Stimulated activated naive CD8-positive, alpha-beta T cell treated with anti-CD3 and anti-CD28 coated beads, Interleukin-15, Interleukin-2, amounts not matched to agents 100 ng/mL and 50 ng/mL, for 24 hours (primary cell): ENCODE measurements around the gene CFAP20DC.
"Not testable (repeated sequence)": the region's sequence is repeated elsewhere in the genome, so short reads cannot be mapped to it uniquely, and the experiment has no call there.

Source experiments
- H3K27ac Mint-ChIP-seq: one replicate; pipeline ENCODE4 v1.8.0; 2021; ENCODE audit warnings: mild to moderate bottlenecking, mixed read lengths
- H3K27me3 Mint-ChIP-seq: one replicate; pipeline ENCODE4 v1.8.0; 2021; ENCODE audit warnings: mixed read lengths
- H3K36me3 Mint-ChIP-seq: one replicate; pipeline ENCODE4 v1.8.0; 2021; ENCODE audit warnings: low read depth, mixed read lengths
- H3K4me1 Mint-ChIP-seq: one replicate; pipeline ENCODE4 v1.8.0; 2021; ENCODE audit warnings: low read depth, mixed read lengths
- H3K4me3 Mint-ChIP-seq: one replicate; pipeline ENCODE4 v1.8.0; 2021; ENCODE audit warnings: mild to moderate bottlenecking, mixed read lengths
- H3K9me3 Mint-ChIP-seq: one replicate; pipeline ENCODE4 v1.8.0; 2021; ENCODE audit warnings: mixed read lengths

CFAP20DC gene

DNA sequence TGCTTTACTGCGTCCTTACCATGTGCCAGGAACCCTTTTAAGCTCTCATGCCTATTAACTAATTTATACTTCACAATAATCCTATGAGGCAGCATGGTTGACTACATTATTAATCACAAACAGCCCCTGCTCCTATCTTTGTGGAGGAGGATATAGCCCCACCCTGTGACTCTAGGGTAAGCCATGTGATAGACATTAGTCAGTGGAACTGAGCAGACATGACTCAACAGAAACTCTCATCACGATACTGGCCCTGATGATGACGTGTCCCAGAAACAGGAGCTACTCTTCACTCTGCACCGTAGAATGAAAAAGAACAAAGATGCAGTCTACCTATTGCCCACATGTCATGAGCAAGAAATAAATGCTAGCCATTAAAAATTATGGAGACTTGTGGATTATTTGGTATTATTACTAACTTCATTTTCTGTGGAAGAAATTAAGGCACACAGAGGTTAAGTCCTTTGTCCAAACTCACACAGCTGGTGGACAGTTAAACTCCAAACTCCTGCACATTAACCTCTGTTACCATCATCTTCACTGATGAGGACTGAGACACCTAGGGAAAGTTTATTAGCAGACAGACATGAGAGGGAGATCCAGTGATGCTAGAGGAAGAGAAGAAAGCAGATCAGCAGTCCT, 51.2 kb downstream of the CFAP20DC start:
- H3K4me3 Mint-ChIP-seq = no peak overlapping the region
- H3K4me1 Mint-ChIP-seq = no peaks in the 10 kb centered on the region
- H3K36me3 Mint-ChIP-seq = no peaks in the 10 kb centered on the region
- no peaks in the 10 kb centered on the region for H3K9me3 Mint-ChIP-seq
- no peak overlapping the region for H3K27ac Mint-ChIP-seq
- H3K27me3 Mint-ChIP-seq = peaks cover 3% of the 10 kb centered on the region

DNA sequence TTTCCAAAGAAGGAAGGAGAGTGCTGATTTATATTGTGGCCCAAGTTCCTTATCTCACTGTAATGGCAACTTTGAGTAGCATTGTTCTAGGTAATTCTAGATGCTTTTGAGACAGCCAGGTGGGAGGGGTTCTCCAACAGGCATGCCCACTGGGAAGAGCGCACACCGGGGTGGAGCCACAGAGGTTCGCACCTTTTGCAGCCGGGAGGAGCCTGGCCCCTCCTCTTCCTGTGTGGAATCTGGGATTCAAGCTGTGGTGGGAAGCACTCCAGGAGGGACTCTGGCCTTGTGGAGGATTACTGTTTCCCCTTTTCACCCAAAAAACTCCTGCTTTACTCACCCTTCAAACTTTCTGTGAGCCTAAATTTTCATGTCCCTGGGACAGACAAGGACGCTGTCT, 53.1 kb downstream of the CFAP20DC start:
- H3K4me1 Mint-ChIP-seq = no peaks in the 10 kb centered on the region
- H3K36me3 Mint-ChIP-seq = no peaks in the 10 kb centered on the region
- H3K27ac Mint-ChIP-seq = no peak overlapping the region
- H3K27me3 Mint-ChIP-seq = peaks cover 4% of the 10 kb centered on the region
- H3K4me3 Mint-ChIP-seq = no peak overlapping the region
- H3K9me3 Mint-ChIP-seq = no peaks in the 10 kb centered on the region

DNA sequence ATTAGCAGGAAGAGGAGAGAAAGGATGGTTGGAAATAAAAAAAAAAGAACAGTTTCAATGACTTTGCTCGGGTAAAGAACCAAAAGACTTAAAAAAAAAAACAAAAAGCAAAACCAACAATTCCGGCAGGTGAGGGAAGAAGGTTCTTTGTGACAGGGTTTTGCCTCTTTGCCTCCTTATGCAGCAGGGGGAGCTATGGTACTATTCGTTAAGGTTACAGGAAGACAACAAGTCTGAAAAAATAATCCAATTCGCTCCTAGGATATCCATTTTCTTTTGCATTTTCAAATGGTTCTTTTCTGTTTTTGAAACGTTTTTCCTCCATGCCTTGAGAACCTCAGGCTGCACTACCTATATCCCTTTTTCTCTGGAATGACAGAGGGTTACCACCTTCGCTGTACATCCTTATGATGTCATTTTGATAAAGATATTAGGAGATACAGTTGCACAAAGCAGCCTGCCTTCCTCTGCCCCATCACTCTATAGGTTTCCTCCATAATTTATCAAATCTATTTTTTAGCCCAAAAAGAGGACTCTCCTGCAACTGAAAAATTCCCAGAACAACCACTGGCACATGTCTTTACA, 55.0 kb downstream of the CFAP20DC start:
- Mint-ChIP-seq H3K4me3 (no peak overlapping the region), H3K4me1 (no peaks in the 10 kb centered on the region), H3K27ac (no peak overlapping the region), H3K36me3 (no peaks in the 10 kb centered on the region), H3K9me3 (no peaks in the 10 kb centered on the region), H3K27me3 (peaks cover 14% of the 10 kb centered on the region)

DNA sequence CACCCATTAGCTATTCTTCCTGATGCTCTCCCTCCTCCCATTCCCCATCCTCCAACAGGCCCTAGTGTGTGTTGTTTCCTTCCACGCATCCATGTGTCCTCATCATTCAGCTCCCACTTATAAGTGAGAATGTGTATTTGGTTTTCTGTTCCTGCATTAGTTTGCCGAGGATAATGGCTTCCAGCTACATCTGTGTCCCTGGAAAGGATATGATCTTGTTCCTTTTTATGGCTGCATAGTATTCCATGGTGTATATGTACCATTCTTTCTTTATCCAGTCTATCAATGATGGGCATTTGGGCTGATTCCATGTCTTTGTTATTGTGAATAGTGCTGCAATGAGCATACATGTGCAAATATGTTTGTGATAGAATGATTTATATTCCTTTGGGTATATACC, 56.3 kb downstream of the CFAP20DC start:
- Mint-ChIP-seq H3K4me1 (no peaks in the 10 kb centered on the region), H3K4me3 (no peak overlapping the region)

DNA sequence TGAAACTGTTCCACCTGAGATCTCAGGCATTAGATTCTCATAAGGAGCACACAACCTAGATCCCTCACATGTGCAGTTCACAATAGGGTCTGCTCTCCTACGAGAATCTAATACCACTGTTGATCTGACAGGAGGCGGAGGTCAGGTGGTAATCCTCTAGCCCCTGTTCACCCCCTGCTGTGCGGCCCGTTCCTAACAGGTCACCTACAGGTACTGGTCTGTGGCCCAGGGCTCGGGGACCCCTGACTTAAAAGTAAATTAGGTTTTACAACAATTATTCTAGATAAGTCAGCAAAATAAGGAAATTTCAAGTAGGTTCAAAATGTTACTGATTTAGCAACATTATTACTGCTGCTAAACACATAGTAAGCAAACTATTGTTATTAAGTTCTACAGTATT, 58.2 kb downstream of the CFAP20DC start:
- Mint-ChIP-seq H3K4me1 (no peaks in the 10 kb centered on the region), H3K27me3 (peaks cover 29% of the 10 kb centered on the region), H3K4me3 (no peak overlapping the region), H3K36me3 (no peaks in the 10 kb centered on the region), H3K27ac (no peak overlapping the region), H3K9me3 (no peaks in the 10 kb centered on the region)

More for the DNA sequence above, 56.3 kb downstream of the CFAP20DC start:
- H3K27ac Mint-ChIP-seq = no peak overlapping the region
- no peaks in the 10 kb centered on the region for H3K9me3 Mint-ChIP-seq
- no peaks in the 10 kb centered on the region for H3K36me3 Mint-ChIP-seq
- H3K27me3 Mint-ChIP-seq = peaks cover 17% of the 10 kb centered on the region

DNA sequence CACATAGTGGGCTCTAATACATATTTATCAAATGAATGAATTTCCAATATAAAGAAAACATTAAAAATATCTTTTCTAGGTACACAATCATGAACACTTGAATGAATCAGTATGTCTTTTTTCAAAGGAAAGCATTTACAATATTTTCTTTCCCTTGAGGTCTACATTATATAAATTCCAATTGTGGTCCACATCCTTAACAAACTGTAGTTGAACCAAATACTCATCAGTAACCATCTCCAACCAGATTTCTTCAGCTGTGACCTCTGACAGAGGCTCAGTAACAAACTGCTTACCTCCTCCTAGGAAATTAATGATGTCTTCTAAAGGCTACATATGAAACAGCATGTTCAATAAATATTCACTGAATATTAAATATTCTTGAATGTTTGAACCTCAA, 58.8 kb downstream of the CFAP20DC start:
- Mint-ChIP-seq H3K9me3 (no peaks in the 10 kb centered on the region), H3K27ac (no peak overlapping the region), H3K27me3 (peaks cover 31% of the 10 kb centered on the region), H3K36me3 (no peaks in the 10 kb centered on the region), H3K4me1 (no peaks in the 10 kb centered on the region), H3K4me3 (no peak overlapping the region)

DNA sequence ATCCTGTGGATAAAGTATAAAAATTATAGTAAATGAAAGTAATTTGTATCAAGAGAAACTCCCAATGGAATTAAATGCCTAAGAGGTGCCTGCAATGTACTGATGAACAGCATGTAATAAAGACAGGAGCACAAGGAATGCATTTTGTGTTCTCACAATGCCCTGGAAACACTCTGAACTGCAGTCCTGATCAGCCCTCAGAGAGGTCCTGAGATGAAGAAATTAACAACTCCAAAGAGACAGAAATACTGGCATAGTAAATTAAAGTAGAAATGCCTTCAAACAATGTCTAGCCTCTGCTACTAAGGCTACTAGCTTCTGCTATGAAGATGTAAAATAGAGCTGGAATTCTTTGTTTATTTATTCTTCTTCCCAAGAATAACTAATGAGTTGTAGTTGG, 59.9 kb downstream of the CFAP20DC start:
- Mint-ChIP-seq H3K4me1 (no peaks in the 10 kb centered on the region), H3K27me3 (peaks cover 31% of the 10 kb centered on the region), H3K36me3 (no peaks in the 10 kb centered on the region), H3K4me3 (no peak overlapping the region), H3K27ac (no peak overlapping the region), H3K9me3 (no peaks in the 10 kb centered on the region)

DNA sequence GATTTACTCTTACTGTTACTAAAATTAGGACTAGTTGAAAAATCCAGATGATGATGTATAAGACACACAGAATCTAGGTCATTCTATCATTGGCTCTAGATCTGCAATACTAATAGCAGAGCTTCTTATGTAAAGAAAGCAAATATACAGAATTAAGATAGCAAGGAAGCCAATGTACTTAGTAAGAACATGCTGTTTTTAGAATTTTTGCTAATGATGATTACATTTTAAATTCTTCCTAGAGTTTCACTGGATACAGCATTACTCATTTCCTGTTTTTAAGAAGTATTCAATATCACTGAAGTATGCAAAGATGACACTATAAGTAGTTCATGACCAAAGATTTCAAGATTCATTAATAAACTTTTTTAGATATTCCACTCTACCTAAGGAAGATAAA, 60.7 kb downstream of the CFAP20DC start:
- Mint-ChIP-seq H3K27ac (no peak overlapping the region), H3K36me3 (no peaks in the 10 kb centered on the region)

DNA sequence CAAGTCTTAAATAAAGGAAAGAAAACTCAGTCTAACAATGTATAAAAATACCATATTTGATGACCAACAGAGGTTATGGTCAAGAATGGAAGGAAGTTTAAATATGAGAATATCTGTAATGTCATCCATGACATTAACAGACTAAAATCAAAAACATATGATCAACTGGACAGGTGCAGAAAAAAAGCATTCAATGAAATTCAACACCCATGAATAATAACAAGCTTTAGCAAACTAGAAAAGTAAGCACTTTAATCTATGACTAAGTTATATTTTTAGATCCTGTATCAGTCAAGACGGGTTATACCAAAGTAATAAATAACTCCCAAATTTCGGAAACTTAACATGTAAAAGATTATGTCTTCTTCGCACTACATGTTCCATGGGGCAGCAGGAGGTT, 61.8 kb downstream of the CFAP20DC start:
- H3K9me3 Mint-ChIP-seq = no peaks in the 10 kb centered on the region
- H3K36me3 Mint-ChIP-seq = no peaks in the 10 kb centered on the region
- no peaks in the 10 kb centered on the region for H3K4me1 Mint-ChIP-seq
- peaks cover 31% of the 10 kb centered on the region for H3K27me3 Mint-ChIP-seq
- no peak overlapping the region for H3K27ac Mint-ChIP-seq
- H3K4me3 Mint-ChIP-seq = no peak overlapping the region

More for the DNA sequence above, 60.7 kb downstream of the CFAP20DC start:
- H3K4me1 Mint-ChIP-seq = no peaks in the 10 kb centered on the region
- H3K4me3 Mint-ChIP-seq = no peak overlapping the region
- H3K27me3 Mint-ChIP-seq = peaks cover 31% of the 10 kb centered on the region
- no peaks in the 10 kb centered on the region for H3K9me3 Mint-ChIP-seq

DNA sequence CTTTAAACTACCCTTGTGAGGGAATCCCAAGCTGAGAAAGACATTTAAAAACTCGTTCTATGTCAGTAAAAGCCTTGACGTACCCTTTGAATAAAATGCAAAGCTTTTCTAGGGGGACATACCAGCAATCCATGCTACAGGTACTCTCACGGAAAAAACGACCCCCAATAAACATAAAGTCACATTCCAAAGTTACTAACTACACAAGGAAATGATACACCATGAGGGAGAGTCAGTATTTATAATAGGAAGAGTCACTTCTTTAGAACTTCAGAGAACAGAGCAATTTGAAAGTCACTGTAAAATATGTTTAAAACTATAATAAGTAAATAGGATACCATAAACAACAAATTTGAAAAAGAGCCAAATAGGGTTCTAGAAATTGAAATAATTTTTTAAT, 63.2 kb downstream of the CFAP20DC start:
- H3K4me1 Mint-ChIP-seq = no peaks in the 10 kb centered on the region
- H3K4me3 Mint-ChIP-seq = no peak overlapping the region
- H3K36me3 Mint-ChIP-seq = no peaks in the 10 kb centered on the region
- H3K27ac Mint-ChIP-seq = no peak overlapping the region
- H3K9me3 Mint-ChIP-seq = no peaks in the 10 kb centered on the region
- H3K27me3 Mint-ChIP-seq = peaks cover 27% of the 10 kb centered on the region

DNA sequence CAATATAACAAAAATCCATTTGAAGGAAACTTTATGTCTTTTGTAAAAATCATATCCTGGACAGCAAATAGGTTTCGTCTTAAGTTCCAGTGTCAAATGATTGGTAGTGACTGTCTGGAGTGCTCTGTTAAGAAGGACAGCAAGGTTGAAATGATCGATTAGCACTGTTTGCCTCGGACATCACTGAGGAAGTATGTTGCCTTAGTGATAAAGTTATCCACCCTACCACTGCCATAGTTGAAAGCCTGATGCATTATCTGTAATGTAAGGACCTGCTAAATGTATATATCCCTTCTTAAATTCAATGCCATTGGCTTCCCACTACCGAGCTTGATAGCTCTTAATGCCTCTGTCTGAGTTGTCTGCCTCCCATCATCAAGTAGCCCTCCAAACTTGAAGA, 70.0 kb downstream of the CFAP20DC start:
- Mint-ChIP-seq H3K9me3 (no peaks in the 10 kb centered on the region), H3K27me3 (no peaks in the 10 kb centered on the region), H3K4me1 (no peaks in the 10 kb centered on the region), H3K36me3 (no peaks in the 10 kb centered on the region), H3K4me3 (no peak overlapping the region), H3K27ac (no peak overlapping the region)

DNA sequence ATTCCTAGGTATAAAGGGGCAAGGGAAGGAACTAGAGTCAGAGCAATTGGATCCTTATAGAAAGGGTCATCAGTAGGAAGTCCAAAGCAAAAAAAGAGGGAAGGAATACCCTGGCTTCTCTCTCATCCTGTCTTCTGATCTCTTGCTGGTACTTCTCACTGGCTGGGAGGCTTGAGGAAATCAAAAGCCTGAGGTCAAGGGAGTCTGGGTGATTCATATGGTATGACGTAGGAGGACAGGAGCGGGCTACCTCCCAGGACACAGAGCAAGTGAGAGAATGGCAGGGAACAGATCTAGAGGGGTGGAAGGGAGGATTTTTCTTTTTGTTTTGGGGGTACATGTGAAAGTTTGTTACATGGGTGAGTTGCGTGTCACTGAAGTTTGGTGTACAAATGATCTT, 76.0 kb downstream of the CFAP20DC start:
- no peak overlapping the region for H3K4me3 Mint-ChIP-seq
- no peaks in the 10 kb centered on the region for H3K36me3 Mint-ChIP-seq
- no peaks in the 10 kb centered on the region for H3K4me1 Mint-ChIP-seq
- peaks cover 4% of the 10 kb centered on the region for H3K27me3 Mint-ChIP-seq
- no peaks in the 10 kb centered on the region for H3K9me3 Mint-ChIP-seq
- no peak overlapping the region for H3K27ac Mint-ChIP-seq

DNA sequence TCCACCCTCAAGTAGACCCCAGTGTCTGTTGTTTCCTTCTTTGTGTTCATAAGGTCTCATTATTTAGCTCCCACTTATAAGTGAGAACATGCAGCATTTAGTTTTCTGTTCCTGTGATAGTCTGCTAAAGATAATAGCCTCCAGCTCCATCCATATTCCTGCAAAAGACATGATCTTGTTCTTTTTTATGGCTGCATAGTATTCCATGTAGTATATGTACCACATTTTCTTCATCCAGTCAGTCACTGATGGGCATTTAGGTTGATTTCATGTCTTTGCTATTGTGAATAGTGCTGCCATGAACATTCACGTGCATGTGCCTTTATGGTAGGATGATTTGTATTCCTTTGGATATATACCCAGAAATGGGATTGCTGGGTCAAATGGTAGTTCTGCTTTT, 82.0 kb downstream of the CFAP20DC start:
- not testable (repeated sequence) for H3K9me3 Mint-ChIP-seq, H3K4me1 Mint-ChIP-seq, H3K27me3 Mint-ChIP-seq, H3K36me3 Mint-ChIP-seq, H3K27ac Mint-ChIP-seq, H3K4me3 Mint-ChIP-seq

DNA sequence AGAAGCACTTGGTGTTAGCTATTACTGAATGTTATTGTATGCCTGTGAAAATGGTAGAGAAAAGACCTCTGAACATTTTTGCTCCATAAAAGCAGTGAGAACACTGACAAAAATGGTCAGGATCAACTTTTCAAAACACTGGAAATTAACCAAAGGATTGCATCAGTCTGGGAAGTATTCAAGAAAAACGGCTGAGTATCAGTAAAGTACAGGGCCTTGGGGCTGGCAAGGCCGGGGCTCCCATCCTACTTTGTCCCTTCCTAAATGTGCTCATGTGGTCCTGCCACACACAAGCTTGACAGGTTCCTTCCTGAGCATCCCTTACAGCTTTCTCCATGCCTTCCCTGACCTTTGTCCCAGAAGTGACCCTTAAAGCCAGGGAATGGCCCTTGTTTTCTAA, 84.0 kb downstream of the CFAP20DC start:
- Mint-ChIP-seq H3K36me3 (no peaks in the 10 kb centered on the region), H3K4me3 (no peak overlapping the region), H3K27ac (no peak overlapping the region), H3K9me3 (no peaks in the 10 kb centered on the region), H3K4me1 (no peaks in the 10 kb centered on the region), H3K27me3 (no peaks in the 10 kb centered on the region)

DNA sequence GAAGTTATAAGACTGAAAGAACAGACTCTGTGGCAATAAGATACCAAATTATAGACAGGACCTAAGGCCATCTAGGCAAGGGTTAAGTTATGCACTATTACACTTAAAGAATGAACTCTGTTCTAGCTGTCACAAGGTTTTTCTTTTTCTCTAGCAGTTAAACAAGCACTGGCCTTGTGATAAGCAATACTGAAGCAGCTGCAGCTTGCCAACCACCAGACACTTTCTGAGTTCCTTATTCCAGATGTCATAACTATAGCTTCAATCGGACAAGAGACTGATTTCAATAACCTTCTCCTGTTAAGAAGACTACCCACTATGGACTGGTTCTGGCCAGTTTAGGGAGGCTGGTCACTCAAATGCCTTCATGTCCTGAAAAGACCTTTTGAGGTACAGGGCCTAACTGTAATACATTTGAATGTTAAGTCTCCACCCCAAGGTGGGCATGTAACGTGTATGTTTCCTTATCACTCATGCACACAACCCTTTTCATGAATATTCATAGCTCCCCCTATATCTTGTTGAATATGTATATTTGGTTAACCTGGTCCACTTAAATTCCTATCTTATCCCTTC, 85.8 kb downstream of the CFAP20DC start:
- H3K36me3 Mint-ChIP-seq = no peaks in the 10 kb centered on the region
- no peaks in the 10 kb centered on the region for H3K27me3 Mint-ChIP-seq
- no peak overlapping the region for H3K27ac Mint-ChIP-seq
- no peak overlapping the region for H3K4me3 Mint-ChIP-seq
- no peaks in the 10 kb centered on the region for H3K9me3 Mint-ChIP-seq
- H3K4me1 Mint-ChIP-seq = no peaks in the 10 kb centered on the region

DNA sequence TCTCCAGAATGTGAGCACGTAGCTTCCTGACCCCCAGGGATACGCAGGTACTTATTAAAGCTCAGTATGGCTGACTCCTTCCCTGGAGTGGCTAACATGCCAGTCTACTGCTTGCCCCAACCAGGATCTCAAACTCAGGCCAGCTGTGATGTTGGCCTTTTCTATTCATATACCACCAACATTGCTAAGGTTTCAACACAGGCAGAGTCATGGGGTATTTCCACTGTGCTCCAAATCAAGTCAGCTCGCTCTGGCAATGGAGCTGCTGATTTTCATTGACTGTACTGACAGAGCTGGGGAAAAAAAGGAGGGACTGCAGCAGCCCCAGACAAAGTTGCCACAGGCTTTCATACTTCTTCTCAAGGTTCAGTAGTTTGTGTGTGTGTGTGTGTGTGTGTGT, 87.0 kb downstream of the CFAP20DC start:
- H3K4me3 Mint-ChIP-seq = no peak overlapping the region
- no peaks in the 10 kb centered on the region for H3K36me3 Mint-ChIP-seq
- H3K4me1 Mint-ChIP-seq = no peaks in the 10 kb centered on the region
- no peak overlapping the region for H3K27ac Mint-ChIP-seq
- no peaks in the 10 kb centered on the region for H3K27me3 Mint-ChIP-seq
- H3K9me3 Mint-ChIP-seq = no peaks in the 10 kb centered on the region
